ENCODE data around the gene ZRANB3.

DNA sequence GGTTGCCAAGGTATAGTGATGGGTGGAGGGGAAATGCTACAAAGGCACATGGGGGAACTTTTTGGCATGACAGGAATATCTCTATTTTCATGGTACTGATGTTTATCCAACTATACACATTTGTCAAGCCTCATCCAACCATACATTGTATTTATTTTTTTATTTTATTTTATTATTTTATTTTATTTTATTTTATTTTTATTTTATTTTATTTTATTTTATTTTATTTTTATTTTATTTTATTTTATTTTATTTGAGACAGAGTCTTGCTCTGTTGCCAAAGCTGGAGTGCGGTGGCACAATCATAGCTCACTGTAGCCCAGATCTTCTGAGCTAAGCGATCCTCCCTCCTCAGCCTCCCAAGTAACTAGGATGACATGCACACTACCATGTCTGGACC is 219.1 kb downstream of the ZRANB3 start:
- no peak for TF ChIP-seq YY1 (IDR thresholded peaks at IDR 0.05)
- TF ChIP-seq RAD21 (IDR thresholded peaks at IDR 0.05), result no peak
- TF ChIP-seq, protein P1, sequence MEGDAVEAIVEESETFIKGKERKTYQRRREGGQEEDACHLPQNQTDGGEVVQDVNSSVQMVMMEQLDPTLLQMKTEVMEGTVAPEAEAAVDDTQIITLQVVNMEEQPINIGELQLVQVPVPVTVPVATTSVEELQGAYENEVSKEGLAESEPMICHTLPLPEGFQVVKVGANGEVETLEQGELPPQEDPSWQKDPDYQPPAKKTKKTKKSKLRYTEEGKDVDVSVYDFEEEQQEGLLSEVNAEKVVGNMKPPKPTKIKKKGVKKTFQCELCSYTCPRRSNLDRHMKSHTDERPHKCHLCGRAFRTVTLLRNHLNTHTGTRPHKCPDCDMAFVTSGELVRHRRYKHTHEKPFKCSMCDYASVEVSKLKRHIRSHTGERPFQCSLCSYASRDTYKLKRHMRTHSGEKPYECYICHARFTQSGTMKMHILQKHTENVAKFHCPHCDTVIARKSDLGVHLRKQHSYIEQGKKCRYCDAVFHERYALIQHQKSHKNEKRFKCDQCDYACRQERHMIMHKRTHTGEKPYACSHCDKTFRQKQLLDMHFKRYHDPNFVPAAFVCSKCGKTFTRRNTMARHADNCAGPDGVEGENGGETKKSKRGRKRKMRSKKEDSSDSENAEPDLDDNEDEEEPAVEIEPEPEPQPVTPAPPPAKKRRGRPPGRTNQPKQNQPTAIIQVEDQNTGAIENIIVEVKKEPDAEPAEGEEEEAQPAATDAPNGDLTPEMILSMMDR (IDR thresholded peaks at IDR 0.05; ENCODE audit: low read depth, low read length, missing input control), result no peak

Measured in liver (tissue), 3 donors.